Fibroblast of the aortic adventitia (primary cell): Measurements from ENCODE around the gene ZNF565. TPM values are rescaled to one million over a fixed set of nuclear protein-coding genes. Genes with fewer than 3 reads are reported as not detected.
"Not testable (repeated sequence)": the region's sequence is repeated elsewhere in the genome, so short reads cannot be mapped to it uniquely, and the experiment has no call there.

Experiments used
- DNase-seq: peaks from one replicate; pipeline ENCODE4 v3.0.0-alpha.2; 2010; ENCODE audit warnings: low read depth
- H3K4me3 ChIP-seq: 2 replicates; pipeline ENCODE4 v1.5.1; 2011; ENCODE audit warnings: low read depth, mild to moderate bottlenecking, control low read depth, low read length, moderate library complexity
- total RNA-seq: library from RNA; depleted of rRNA; stranded (reverse); fragments of >200 nt; gene quantifications from 2 replicates; pipeline ENCODE4 v1.2.3, GENCODE V29; 2012; ENCODE audit warnings: low replicate concordance
- TF ChIP-seq, protein P1 (sequence below): IDR thresholded peaks from 2 replicates; pipeline ENCODE4 v1.5.1; 2011; ENCODE audit warnings: mild to moderate bottlenecking, low read length, control low read depth, inconsistent platforms; ENCODE audit not compliant: insufficient read depth

Gene ZNF565
- total RNA-seq, 1 donor = 7.6 TPM

DNA sequence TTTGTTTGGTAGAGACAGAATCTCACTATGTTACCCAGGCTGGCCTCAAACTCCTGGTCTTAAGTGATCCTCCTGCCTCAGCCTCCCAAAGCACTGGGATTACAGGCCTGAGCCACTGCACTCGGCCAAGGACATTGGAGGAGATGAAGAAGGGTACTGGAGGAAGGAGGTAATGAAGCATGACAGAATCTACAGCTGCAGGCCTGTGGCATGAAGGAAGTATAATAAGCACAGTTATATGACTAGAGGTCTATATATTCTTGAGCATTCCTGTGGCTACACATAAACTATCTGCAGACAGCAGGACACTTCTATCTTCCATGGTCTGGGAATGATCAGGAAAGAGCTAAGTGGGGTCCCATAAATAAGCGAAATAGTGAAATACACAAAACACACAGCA is 18.2 kb downstream of the ZNF565 start:
- TF ChIP-seq, protein P1, sequence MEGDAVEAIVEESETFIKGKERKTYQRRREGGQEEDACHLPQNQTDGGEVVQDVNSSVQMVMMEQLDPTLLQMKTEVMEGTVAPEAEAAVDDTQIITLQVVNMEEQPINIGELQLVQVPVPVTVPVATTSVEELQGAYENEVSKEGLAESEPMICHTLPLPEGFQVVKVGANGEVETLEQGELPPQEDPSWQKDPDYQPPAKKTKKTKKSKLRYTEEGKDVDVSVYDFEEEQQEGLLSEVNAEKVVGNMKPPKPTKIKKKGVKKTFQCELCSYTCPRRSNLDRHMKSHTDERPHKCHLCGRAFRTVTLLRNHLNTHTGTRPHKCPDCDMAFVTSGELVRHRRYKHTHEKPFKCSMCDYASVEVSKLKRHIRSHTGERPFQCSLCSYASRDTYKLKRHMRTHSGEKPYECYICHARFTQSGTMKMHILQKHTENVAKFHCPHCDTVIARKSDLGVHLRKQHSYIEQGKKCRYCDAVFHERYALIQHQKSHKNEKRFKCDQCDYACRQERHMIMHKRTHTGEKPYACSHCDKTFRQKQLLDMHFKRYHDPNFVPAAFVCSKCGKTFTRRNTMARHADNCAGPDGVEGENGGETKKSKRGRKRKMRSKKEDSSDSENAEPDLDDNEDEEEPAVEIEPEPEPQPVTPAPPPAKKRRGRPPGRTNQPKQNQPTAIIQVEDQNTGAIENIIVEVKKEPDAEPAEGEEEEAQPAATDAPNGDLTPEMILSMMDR = no peak
- no peak for DNase-seq
- no peak overlapping the region for H3K4me3 ChIP-seq

DNA sequence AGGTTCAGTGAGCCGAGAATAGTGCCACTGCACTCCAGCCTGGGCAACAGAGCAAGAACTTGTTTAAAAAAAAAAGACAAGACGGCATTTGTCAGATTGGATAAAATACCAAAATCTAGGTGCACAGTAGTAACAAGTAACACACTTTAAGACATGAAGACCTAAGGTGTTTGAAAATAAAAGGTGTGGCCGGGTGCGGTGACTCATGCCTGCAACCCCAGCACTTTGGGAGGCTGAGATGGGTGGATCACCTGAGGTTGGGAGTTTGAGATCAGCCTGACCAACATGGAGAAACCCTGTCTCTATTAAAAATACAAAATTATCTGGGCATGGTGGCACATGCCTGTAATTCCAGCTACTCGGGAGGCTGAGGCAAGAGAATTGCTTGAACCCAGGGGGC is 27.7 kb downstream of the ZNF565 start:
- DNase-seq, H3K4me3 ChIP-seq: not testable (repeated sequence)

DNA sequence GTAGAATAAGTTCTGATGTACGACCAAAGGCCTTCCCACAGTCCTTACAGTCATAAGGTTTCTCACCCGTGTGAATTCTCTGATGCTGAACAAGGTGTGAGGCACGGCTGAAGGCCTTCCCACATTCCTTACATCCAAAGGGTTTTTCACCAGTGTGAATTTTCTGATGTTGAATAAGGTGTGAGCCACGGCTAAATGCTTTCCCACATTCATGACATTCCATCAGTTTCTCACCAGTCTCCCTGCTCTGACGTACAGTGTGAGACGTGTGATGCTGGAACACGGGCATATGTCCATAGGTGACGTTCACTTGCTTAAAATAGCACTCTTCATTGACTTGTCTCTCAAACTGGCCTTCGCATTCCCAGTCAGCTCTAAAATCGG is 31.2 kb downstream of the ZNF565 start:
- DNase-seq = no peak
- TF ChIP-seq, protein P1 = no peak
- no peak overlapping the region for H3K4me3 ChIP-seq

GRCh38 chr19:36182612-36183244 is 31.7 kb downstream of the ZNF565 start:
- H3K4me3 ChIP-seq = no peak overlapping the region
- TF ChIP-seq, protein P1 = no peak
- no peak for DNase-seq

- H3K4me3 ChIP-seq, DNase-seq: not testable (repeated sequence)
Measured at GRCh38 chr19:36179077-36179476, 35.4 kb downstream of the ZNF565 start.

GRCh38 chr19:36173846-36174245 is 40.6 kb downstream of the ZNF565 start:
- not testable (repeated sequence) for H3K4me3 ChIP-seq, DNase-seq

- DNase-seq = no peak
- H3K4me3 ChIP-seq = no peak overlapping the region
- TF ChIP-seq, protein P1 = no peak
Measured at GRCh38 chr19:36172852-36173251, 41.6 kb downstream of the ZNF565 start.

DNA sequence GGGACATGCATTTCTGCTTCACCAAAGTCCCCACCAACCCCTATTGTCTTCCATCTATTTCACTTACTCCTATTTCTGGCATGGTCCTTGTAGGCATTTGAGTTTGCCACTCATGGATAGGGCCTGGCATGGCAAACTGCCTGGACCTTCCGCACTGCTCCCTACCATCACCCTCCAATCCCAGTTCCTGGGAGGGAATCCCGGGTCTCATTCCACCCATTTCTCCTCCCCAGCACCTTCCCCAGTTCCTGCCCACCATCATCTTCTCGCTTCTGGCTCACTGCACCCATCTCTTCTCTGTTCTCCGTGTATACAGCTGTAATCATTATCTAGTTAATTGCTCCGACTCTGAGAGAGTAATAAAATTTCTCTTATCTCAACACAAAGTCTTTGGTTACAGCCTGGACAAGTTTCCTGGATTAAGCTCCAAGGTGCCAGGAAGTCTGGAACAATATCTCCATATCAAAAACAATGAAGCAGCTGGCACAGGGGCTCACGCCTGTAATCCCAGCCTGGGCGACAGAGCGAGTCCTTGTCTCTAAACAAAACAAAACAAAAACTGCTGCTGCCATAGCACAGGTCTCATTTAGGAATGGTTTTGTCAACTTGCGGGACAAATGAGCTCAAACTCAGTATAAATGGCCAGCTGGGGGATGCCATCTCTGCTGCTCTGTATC is 45.2 kb downstream of the ZNF565 start:
- no peak overlapping the region for H3K4me3 ChIP-seq
- no peak for DNase-seq
- TF ChIP-seq, protein P1 = no peak
